ENCODE data around the gene AP2B1. TPM values are rescaled to one million over a fixed set of nuclear protein-coding genes. Genes with fewer than 3 reads are reported as not detected.

The AP2B1 gene
- total RNA-seq, 5 donors from 2014 or later (not counting 1 experiment from before 2014, with no cell fraction given), result 106 to 157 (median 134) TPM

DNA sequence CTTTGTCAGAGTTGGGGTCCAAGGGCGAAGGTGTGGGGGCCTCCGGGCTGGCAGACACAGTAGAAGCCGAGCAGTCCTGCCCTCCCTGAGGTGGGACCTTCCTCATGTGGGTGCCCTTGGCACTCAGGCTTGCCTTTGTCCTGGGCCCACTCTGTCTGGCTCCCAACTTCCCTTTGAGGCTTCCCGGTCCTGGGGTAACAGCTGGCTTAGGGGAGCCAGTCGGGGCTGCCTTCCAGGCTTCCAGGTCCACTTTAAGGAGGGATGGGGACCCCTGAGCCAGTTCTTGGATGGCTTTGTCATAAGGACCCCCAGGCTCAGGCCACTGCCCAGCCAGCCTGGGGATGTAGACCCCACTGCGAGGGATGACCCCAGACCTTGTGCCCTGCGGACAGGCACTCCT is 158.1 kb downstream of the AP2B1 start:
- no peak overlapping the region for H3K27ac ChIP-seq (ENCODE audit: low read length)
- POLR2A ChIA-PET, result interaction anchor here in 1 of 2 donors (1.0 kb wide), 1 partner anchor 132 kb away, joined by 3 read pairs; no protein-coding TSS in a partner anchor
- peaks cover 34 to 59% of the 10 kb centered on the region in 2 donors for H3K27me3 Mint-ChIP-seq

DNA sequence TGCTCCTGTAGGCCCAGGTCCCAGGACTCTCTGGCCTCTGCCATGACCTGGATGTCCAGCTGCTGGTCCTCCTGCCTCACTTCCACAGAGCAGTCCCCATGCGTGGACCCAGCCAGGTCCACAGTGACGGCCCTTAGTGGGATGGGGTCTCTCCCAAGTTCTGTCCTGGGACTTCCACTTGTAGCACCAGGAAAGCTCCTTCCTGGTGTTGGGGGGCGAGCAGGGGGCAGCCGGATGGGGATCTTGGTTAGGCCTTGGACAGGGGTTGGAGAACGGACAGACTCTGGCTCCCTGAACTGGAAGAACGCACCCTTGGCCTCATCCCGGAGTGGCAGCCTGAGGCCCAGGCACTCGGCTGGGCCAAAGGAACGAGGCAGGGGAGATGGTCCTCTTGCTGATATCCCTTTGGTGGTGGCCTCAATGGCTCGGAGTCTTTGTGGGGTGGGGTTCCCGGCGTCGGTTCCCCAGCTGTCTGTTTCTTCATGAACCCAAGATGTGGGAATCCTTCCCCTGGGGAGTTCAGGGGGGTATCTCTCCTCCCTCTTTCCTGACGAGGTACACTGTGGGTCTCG is 158.7 kb downstream of the AP2B1 start:
- Mint-ChIP-seq H3K9me3 (no peaks in the 10 kb centered on the region), H3K4me3 (no peak overlapping the region), H3K4me1 (peaks cover 5 to 21% (median 19%) of the 10 kb centered on the region in 3 donors), H3K36me3 (no peaks in the 10 kb centered on the region), H3K27me3 (peaks cover 40 to 59% of the 10 kb centered on the region in 2 donors), H3K27ac (peak overlapping the region in 1 of 2 donors; percentile 15)
- DNase-seq, result no peak
- peaks cover under 1 to 93% of the 10 kb centered on the region in 2 experiments for H3K27me3 ChIP-seq (replicated peaks in 1 of 2; ENCODE audit: control insufficient read depth in 2 of 2, extremely low read depth in 1 of 2, insufficient read depth in 2 of 2, low read length in 1 of 2)
- H3K9me3 ChIP-seq, result no peaks in the 10 kb centered on the region
- no peak overlapping the region for H3K27ac ChIP-seq (ENCODE audit: low read length)
- 87% methylated on average over 9 of the region's 15 CpGs for WGBS (ENCODE audit: insufficient coverage)
- H3K36me3 ChIP-seq (ENCODE audit: control insufficient read depth in 2 of 2, extremely low read depth in 1 of 2, insufficient read depth in 1 of 2, low read length in 1 of 2), result no peaks in the 10 kb centered on the region
- H3K4me1 ChIP-seq (ENCODE audit: control insufficient read depth in 1 of 2, extremely low read depth in 1 of 2, insufficient read depth in 2 of 2, low read length in 2 of 2), result peaks cover 0 to 23% of the 10 kb centered on the region in 2 experiments
- no peak for ATAC-seq (replicated peaks in 1 of 4)
- ChIA-PET CTCF (interaction anchor here (0.6 to 3.4 kb wide), 4 partner anchors 132 to 1326 kb away, joined by 3 to 33 read pairs (median 4); no protein-coding TSS in a partner anchor), POLR2A (interaction anchor here in 1 of 2 donors (1.0 kb wide), 1 partner anchor 132 kb away, joined by 3 read pairs; no protein-coding TSS in a partner anchor)
- H3K4me3 ChIP-seq (ENCODE audit: control insufficient read depth in 1 of 2, extremely low read depth in 1 of 2, low read length in 1 of 2), result no peak overlapping the region

More for the DNA sequence above, 158.1 kb downstream of the AP2B1 start:
- H3K27ac Mint-ChIP-seq, result no peak overlapping the region
- no peak overlapping the region for H3K4me3 ChIP-seq (ENCODE audit: control insufficient read depth in 1 of 2, extremely low read depth in 1 of 2, low read length in 1 of 2)
- H3K9me3 ChIP-seq, result no peaks in the 10 kb centered on the region
- CTCF ChIA-PET, result interaction anchor here (0.6 to 2.3 kb wide), 4 partner anchors 25 to 1325 kb away, joined by 3 to 5 read pairs (median 3); no protein-coding TSS in a partner anchor
- peaks cover 6 to 92% of the 10 kb centered on the region in 2 experiments for H3K27me3 ChIP-seq (replicated peaks in 1 of 2; ENCODE audit: control insufficient read depth in 2 of 2, extremely low read depth in 1 of 2, insufficient read depth in 2 of 2, low read length in 1 of 2)
- no peak overlapping the region for H3K4me3 Mint-ChIP-seq
- H3K4me1 Mint-ChIP-seq, result peaks cover 5 to 18% (median 18%) of the 10 kb centered on the region in 3 donors
- 88% methylated on average over 7 of the region's 7 CpGs for WGBS (ENCODE audit: insufficient coverage)
- H3K36me3 ChIP-seq (ENCODE audit: control insufficient read depth in 2 of 2, extremely low read depth in 1 of 2, insufficient read depth in 1 of 2, low read length in 1 of 2), result no peaks in the 10 kb centered on the region
- H3K36me3 Mint-ChIP-seq, result no peaks in the 10 kb centered on the region
- no peak for ATAC-seq (replicated peaks in 1 of 4)
- H3K9me3 Mint-ChIP-seq, result no peaks in the 10 kb centered on the region
- DNase-seq, result no peak
- peaks cover 0 to 23% of the 10 kb centered on the region in 2 experiments for H3K4me1 ChIP-seq (ENCODE audit: control insufficient read depth in 1 of 2, extremely low read depth in 1 of 2, insufficient read depth in 2 of 2, low read length in 2 of 2)

DNA sequence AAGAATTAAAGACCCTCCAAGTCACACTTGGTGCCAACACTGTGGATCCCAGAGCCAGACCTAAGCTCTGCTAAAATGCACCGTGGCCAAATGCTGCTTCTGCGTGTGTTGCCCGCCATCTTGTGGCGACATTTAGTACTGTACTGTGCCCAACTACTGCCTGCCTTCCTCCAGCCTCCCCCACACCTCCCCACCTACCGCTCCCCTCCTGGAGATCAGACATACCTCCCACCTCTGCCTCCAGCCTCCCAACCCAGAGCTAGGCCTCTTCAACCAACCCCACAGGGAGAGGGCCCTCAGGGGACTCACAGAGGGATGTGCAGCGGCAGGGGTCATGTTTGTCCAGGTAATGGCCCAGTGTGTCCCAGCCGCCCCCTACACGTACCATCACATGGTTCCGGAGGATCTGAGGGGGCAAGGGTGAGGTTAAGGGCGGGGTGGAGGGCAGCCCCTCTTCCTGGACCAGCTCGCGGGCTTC is 160.5 kb downstream of the AP2B1 start:
- H3K36me3 ChIP-seq (ENCODE audit: control insufficient read depth in 2 of 2, extremely low read depth in 1 of 2, insufficient read depth in 1 of 2, low read length in 1 of 2), result no peaks in the 10 kb centered on the region
- no peaks in the 10 kb centered on the region for H3K9me3 ChIP-seq
- Mint-ChIP-seq H3K9me3 (no peaks in the 10 kb centered on the region), H3K4me3 (no peak overlapping the region), H3K4me1 (peaks cover 0 to 13% (median 12%) of the 10 kb centered on the region in 3 donors), H3K27me3 (peaks cover 33 to 61% of the 10 kb centered on the region in 2 donors), H3K27ac (no peak overlapping the region), H3K36me3 (no peaks in the 10 kb centered on the region)
- peak; percentile 91 to 97 (median 93) for ATAC-seq (replicated peaks in 1 of 4)
- H3K4me3 ChIP-seq (ENCODE audit: control insufficient read depth in 1 of 2, extremely low read depth in 1 of 2, low read length in 1 of 2), result no peak overlapping the region
- no peak overlapping the region for H3K27ac ChIP-seq (ENCODE audit: low read length)
- H3K27me3 ChIP-seq (replicated peaks in 1 of 2; ENCODE audit: control insufficient read depth in 2 of 2, extremely low read depth in 1 of 2, insufficient read depth in 2 of 2, low read length in 1 of 2), result peaks cover 0 to 88% of the 10 kb centered on the region in 2 experiments
- peaks cover 0 to 13% of the 10 kb centered on the region in 2 experiments for H3K4me1 ChIP-seq (ENCODE audit: control insufficient read depth in 1 of 2, extremely low read depth in 1 of 2, insufficient read depth in 2 of 2, low read length in 2 of 2)
- 0% methylated on average over 1 of the region's 12 CpGs for WGBS (ENCODE audit: insufficient coverage)
- DNase-seq, result peak; percentile 49 to 89 (median 72)
- ChIA-PET CTCF (interaction anchor here (0.5 to 3.7 kb wide), 19 partner anchors 8 to 1327 kb away, joined by 3 to 38 read pairs (median 4); partner anchors contain the start of genes RAD51D (in 1 of the 2) and TAF15 (in 1 of the 2)), POLR2A (no interaction called here)

DNA sequence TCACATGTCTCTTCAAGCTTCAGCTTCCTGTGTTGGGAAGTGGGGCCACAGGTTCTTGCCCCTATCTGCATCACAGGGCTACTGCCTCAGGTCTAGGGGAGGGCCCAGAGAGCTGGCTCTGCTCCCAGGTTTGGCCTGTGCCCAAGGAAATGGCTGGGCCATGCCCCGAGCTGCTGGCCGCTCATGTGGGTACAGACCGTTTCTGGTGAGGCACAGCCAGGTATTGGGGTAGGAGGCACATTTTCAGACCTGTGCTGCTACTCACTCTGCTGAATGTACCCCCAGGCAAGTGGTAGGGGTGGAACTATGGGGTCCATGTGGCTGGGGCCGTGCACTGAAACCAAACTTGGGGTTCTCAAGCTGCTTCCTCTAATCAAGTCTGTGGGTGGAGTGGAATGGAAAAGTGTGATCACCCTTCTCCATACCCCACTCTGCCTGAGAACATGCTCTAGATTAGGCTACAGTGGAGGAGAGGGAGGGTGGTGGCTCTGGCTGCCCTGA is 161.3 kb downstream of the AP2B1 start:
- Histone ChIP-seq H3K4me3 (ENCODE audit: control insufficient read depth in 1 of 2, extremely low read depth in 1 of 2, low read length in 1 of 2) (no peak overlapping the region), H3K36me3 (ENCODE audit: control insufficient read depth in 2 of 2, extremely low read depth in 1 of 2, insufficient read depth in 1 of 2, low read length in 1 of 2) (no peaks in the 10 kb centered on the region), H3K9me3 (no peaks in the 10 kb centered on the region), H3K27me3 (replicated peaks in 1 of 2; ENCODE audit: control insufficient read depth in 2 of 2, extremely low read depth in 1 of 2, insufficient read depth in 2 of 2, low read length in 1 of 2) (peaks cover 0 to 84% of the 10 kb centered on the region in 2 experiments), H3K27ac (ENCODE audit: low read length) (no peak overlapping the region), H3K4me1 (ENCODE audit: control insufficient read depth in 1 of 2, extremely low read depth in 1 of 2, insufficient read depth in 2 of 2, low read length in 2 of 2) (peaks cover 0 to 13% of the 10 kb centered on the region in 2 experiments)
- H3K36me3 Mint-ChIP-seq, result no peaks in the 10 kb centered on the region
- H3K27me3 Mint-ChIP-seq, result peaks cover 33 to 63% of the 10 kb centered on the region in 2 donors
- whole genome bisulfite sequencing (ENCODE audit: insufficient coverage), result 20% methylated on average over 1 of the region's 4 CpGs
- ATAC-seq (replicated peaks in 1 of 4), result no peak
- H3K27ac Mint-ChIP-seq, result no peak overlapping the region
- peaks cover 0 to 13% (median 12%) of the 10 kb centered on the region in 3 donors for H3K4me1 Mint-ChIP-seq
- no peak for DNase-seq
- H3K4me3 Mint-ChIP-seq, result no peak overlapping the region
- POLR2A ChIA-PET, result interaction anchor here in 1 of 2 donors (0.5 kb wide), 1 partner anchor 89 kb away, joined by 4 read pairs; no protein-coding TSS in a partner anchor
- CTCF ChIA-PET, result interaction anchor here (0.8 to 3.7 kb wide), 4 partner anchors 8 to 136 kb away, joined by 8 to 38 read pairs (median 22); no protein-coding TSS in a partner anchor
- H3K9me3 Mint-ChIP-seq, result no peaks in the 10 kb centered on the region

DNA sequence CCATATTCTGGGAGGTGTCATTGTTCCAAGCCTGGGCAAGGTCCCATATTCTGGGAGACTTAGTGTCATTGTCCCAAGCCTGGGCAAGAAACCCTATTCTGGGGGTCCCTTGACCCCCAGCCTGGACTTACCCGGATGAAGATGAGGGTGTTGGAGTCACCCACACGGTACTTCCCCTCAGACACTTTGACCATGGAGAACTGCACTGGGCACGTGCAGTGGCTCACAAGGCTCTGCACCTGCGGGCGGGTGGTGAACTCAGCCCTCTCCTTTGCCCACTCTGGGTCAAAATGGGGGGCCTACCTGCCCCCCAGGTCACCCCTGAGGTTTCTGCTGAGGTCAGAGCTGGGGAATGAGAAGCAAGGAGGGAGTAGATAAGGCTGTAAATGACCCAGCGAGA is 161.9 kb downstream of the AP2B1 start:
- no peaks in the 10 kb centered on the region for H3K9me3 Mint-ChIP-seq
- H3K27ac ChIP-seq (ENCODE audit: low read length), result no peak overlapping the region
- no peaks in the 10 kb centered on the region for H3K36me3 Mint-ChIP-seq
- no peak overlapping the region for H3K4me3 Mint-ChIP-seq
- ATAC-seq (replicated peaks in 1 of 4), result no peak
- H3K4me3 ChIP-seq (ENCODE audit: control insufficient read depth in 1 of 2, extremely low read depth in 1 of 2, low read length in 1 of 2), result no peak overlapping the region
- peaks cover 0 to 78% of the 10 kb centered on the region in 2 experiments for H3K27me3 ChIP-seq (replicated peaks in 1 of 2; ENCODE audit: control insufficient read depth in 2 of 2, extremely low read depth in 1 of 2, insufficient read depth in 2 of 2, low read length in 1 of 2)
- H3K27me3 Mint-ChIP-seq, result peaks cover 29 to 58% of the 10 kb centered on the region in 2 donors
- peaks cover 0 to 13% of the 10 kb centered on the region in 2 experiments for H3K4me1 ChIP-seq (ENCODE audit: control insufficient read depth in 1 of 2, extremely low read depth in 1 of 2, insufficient read depth in 2 of 2, low read length in 2 of 2)
- peaks cover 0 to 13% (median 12%) of the 10 kb centered on the region in 3 donors for H3K4me1 Mint-ChIP-seq
- ChIA-PET CTCF (interaction anchor here (1.8 to 3.7 kb wide), 3 partner anchors 15 to 137 kb away, joined by 5 to 38 read pairs (median 33); no protein-coding TSS in a partner anchor), POLR2A (interaction anchor here in 1 of 2 donors (0.5 kb wide), 1 partner anchor 89 kb away, joined by 4 read pairs; no protein-coding TSS in a partner anchor)
- no peaks in the 10 kb centered on the region for H3K36me3 ChIP-seq (ENCODE audit: control insufficient read depth in 2 of 2, extremely low read depth in 1 of 2, insufficient read depth in 1 of 2, low read length in 1 of 2)
- no peak overlapping the region for H3K27ac Mint-ChIP-seq
- 90% methylated on average over 1 of the region's 6 CpGs for WGBS (ENCODE audit: insufficient coverage)
- no peaks in the 10 kb centered on the region for H3K9me3 ChIP-seq
- no peak for DNase-seq
